Stimulated activated CD8-positive, alpha-beta memory T cell treated with anti-CD3 and anti-CD28 coated beads, Interleukin-15, amount 100 ng/mL, for 48 hours (primary cell): ENCODE measurements around the gene TRPC4.

Experiments
- DNase-seq, 2 donors: peaks; one replicate each; pipeline ENCODE4 v3.0.0-alpha.2; 2020; ENCODE audit warnings: low read depth in 2 of 2

Gene TRPC4

DNA sequence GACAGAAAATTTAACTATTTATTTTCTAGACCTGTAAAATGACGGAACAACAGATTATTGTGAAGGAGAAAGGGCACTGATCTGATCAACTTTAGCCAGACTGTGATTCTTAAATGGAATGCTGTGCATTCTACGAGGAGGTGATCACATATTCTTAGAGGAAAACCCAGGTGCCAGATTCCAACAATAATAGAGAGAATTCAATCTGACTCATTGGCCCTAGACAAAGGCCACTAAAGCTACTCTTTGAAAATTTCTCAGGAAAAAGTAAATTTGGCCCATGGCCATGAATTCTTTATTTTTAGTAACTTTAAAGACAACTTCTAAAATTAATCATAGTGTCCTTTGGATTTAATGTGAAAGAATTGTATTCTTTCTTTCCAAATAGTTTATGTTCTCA lies 212.4 kb downstream of the TRPC4 start:
- no peak for DNase-seq

DNA sequence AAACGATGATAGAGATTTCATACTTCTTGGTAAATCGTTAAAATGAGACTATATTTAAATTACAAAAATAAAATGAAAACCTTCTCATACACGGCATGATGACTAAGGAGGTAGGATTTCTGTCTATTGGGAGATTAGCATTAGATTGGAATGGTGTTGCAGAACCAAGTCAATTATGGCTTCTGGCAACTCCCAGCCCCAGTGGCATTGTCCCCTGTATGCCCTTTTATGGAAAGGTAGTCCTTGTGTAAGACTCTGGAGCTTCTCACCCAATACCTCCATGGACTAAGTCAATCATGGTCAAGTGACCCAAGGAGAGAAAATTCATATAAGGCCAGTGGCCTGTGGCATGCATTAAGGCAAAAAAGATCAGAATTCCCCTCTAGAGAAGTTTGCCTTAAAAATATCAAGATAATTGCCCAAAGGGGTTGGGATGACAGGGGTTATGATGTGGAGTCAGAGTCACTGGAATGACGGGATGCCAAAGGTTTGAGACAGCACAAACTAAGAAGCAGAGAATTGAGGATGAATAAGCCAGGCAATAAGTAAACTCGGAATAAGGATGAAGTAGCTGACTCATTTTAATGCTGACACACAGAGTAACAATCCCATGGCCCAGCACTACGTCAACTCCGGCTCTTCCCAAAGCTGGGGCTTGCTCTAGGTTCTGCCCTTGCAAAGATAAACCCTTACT lies 213.2 kb downstream of the TRPC4 start:
- DNase-seq: no peak

DNA sequence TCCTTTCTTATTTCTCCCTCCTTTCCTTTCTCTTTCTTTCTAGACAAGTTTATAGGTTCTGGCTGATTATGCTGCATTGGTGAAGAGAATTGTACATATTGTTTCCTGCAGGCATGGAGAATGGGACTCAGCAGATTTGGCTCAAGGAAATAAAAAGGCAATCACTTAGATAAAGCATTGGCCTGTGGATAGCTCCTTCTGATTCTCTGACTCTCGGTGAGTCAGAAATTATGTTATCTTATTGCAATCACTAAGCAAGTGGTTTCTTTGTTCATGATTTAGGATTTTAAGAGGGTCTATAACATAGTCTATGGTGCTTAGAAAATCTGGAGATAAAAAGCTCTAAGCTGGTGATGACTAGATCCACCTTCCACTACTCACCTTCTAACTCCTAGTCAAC lies 217.0 kb downstream of the TRPC4 start:
- DNase-seq: no peak

DNA sequence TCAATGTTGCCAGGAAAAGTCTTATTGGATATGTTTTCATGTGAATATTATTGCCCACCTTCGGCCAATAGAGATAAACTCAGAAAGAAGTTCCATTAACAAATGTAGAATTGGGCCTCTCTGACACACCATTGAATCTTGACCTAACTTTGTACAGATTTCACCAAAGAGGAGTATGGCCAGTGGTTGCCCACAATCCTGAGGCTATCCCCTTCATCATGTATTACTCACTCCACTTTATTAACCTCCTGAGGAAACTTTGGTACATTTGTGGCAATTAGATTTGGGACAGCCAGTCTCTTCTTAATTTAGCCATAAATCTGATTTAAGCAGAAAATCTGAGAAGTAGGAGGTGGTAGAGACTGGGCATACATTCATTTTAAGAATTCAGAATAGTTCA lies 217.7 kb downstream of the TRPC4 start:
- DNase-seq: no peak

DNA sequence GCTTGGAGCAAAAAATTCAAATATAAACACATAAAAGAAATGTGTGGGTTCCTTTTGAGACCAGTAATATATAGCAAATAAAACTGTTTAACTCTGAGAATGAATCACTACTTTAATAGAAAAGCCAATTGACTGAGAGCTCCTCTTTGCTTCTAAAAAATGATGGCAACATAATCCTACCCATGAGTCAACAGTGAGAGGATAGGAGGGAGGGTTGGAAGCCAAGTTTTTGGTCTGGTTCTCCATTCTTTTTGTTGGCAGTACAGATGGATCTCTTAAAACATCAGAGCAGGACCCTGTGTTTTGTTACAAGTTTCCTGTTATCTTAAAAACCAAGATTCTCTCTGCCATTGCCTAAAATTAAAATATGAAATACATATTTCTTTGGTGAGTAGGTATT lies 221.0 kb downstream of the TRPC4 start:
- no peak for DNase-seq

DNA sequence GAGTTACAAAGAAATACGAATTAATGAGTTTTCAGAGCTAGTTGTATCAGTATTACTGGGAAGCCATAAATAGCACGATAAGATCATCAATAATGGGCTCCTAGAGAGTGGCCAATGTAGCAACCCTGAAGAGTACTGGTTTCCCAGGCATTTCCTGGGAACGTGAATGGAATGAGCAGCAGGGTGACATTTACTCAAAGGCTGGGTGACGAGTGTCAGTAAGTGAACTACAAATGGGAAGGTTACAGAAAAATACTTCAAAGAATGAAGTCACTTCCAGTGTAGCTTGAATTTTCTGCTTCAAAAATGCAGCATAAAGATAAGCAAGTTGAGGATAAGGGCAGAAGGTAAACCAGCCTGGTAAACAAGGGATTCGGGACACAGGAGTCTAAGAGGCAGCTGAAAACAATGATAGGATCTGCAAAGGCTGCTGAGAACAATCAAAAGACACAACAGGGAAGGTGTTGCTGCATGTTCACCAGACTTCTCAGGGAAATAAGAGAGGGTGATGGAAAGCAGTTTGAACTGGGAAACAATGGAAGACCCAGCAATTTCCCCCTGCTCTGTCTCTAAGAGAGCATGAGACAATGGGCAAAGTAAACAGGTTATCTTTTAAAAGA lies 222.4 kb downstream of the TRPC4 start:
- no peak for DNase-seq

DNA sequence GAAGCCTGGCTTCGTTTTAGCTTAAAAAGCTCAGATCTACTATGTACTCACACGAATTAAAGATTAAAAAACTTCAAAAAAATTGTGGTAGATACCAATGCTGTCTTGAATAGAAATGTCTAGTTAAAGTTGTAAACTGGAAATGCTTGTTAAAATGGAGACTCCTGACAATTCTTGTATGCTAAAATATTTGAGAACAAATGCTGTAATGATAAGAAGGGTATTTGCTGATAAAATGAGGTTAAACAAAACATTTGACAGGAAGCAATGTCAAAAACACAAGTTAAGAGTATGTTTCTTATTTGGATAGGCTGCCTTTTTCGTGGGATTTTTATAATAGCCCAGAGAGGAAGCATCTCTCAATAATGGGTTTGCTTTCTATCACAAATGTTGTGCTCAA lies 223.0 kb downstream of the TRPC4 start:
- DNase-seq: no peak

DNA sequence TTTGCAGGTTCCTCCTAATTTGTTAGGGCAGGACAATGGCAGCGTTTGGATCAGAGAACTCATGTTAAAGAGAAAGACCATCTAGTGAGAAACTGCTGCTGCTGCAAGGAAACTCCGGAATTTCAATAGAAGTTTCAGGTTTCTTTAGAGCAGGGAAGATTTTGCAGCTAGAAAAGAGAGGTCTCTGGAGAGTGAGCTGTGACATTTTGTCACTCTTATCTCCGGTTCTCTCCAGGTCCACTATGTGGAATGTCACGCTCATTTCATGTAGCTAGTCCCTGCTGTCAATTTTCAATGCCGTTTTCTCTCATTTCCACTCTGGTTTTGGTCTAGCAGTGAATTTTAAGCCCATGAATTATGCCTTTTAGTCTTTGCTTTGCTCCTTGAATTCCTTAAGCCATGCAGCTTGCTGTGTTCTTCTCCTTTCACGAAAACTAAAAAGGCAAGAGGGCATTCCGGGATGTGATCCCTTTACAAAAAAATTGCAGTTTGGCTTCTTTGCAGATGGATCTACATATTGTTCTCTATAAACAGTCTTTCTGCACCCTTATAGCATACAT lies 224.3 kb downstream of the TRPC4 start:
- DNase-seq: no peak

DNA sequence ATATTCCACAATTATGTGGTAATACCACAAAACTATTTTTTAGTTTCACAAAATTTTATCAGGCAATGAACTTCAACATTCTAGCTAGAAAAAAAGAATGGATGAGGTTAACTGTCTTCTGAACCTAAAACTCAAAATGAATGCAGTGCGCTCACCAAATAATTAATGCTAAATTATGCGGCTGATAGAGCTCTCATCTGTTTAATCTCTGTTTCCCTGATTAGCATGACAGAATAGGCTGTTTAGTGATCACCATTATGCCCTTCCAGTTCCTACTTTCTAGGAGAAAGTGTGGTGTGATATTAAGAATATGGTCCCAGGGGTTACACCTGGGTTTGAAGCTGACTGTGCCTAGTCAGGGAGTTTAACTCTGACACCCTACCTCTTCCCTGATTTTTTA lies 228.2 kb downstream of the TRPC4 start:
- no peak for DNase-seq

DNA sequence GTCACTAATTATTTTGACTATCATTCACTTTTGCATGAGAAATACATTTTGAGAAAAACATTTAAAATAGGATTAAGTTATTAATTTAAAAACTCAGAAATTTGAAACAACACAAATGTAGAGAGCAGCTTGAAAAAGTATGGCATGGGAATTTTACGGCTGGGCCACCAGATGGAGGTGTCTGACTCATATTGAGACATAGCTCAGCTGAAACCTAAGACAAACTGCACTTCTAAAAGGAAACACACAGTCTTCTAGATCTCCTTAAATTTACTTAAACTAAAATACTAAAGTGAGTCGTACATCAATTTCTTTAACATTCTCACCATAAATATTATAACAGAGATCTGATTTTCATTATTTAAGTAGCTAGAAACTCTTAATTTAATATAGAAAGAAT lies 229.1 kb downstream of the TRPC4 start:
- no peak for DNase-seq

DNA sequence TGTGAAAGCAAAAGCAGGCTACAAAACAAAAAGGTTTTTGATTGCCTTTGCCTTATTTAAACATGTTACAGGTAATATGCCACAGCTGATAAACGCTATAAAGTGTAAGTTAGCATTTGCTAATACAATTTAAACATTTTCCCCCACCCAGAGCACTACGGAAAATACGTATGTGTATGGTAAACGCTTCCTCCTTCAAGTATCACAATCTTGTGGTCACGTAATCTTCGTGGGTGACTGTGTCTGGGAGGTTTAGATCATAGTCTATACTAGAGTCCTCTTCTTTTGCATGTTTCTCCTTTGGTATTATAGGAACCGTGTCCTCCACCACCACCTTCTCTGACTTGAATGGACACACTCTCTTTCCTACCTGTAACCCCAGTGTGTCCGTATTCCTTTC lies 232.9 kb downstream of the TRPC4 start:
- DNase-seq: no peak

DNA sequence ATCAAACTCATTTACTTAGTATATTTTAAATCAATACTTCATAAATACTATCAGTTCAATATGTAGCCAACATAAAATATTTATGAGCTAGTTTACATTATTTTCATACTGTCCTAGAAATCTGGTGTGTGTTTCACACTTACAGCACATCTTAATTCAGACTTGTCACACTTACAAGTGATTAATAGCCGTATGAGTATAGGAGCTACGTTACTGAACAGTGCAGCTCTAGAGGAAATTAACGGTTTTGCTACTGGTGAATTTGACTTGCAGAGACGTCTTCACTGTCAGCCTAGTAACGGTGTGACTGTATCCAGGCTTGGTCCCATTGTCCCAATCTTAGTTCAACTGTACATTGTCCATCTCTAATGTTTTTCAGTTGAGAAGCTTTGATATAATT lies 237.3 kb downstream of the TRPC4 start:
- DNase-seq: no peak

DNA sequence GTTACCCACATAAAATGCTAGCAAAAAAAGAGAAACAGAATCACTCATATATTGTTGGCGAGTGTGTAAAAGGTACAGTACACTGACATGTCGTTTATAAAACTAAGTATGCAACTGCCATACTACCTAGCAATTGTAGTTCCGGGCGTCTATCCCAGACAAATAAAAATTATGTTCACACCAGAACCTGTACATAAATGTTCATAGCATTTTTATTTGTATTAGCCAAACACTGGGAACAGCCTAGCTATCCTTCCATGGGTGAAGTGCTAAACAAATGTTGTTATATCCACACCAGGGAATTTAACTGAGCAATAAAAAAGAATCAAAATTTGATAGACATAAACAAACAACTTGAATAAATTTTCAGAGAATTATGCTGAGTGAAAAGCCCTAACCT lies 242.1 kb downstream of the TRPC4 start:
- no peak for DNase-seq

DNA sequence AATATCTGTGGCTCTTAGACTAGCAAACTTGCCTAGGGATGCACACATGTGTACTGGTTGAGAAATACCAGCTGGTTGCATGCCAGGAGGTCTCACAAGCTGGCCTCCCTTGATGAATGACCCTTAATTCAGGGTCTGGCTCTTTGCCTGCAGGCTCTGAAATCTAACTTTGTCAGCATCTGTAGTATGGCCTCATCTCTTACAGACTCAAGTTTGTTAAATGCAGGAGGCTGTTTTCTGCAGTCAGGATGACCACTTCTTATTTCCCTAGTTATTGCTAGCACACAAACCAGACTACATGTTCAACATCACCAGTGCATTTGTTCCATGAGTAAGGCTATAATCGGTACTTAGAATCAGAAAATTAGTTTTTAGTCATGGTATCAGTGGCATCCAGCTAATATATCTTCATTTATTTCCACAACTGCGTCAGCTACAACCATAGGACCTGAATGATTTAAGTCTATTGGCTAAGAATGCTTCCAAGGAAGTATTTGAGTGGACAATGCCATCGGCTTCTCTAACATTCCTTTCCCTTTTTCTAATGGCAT lies 247.7 kb downstream of the TRPC4 start:
- DNase-seq: no peak

DNA sequence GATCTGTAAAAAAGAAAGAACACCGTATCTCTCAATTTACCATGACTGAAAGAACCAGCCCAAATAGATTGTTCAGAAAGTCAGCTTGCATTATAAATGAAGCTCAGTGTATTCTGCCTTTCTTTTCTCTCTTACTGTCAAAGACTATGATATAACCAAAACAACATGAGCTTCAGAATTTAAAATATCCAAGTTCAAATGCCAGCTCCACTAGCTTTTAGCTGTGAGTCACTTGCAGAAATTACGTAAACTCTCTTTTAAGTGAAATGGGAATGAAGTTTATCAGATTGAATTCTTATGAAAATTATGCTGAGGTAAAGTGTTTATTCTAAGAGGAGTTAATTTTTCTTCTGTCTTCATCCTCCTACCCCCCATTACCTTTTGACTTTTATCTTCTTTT lies 251.0 kb downstream of the TRPC4 start:
- no peak for DNase-seq

DNA sequence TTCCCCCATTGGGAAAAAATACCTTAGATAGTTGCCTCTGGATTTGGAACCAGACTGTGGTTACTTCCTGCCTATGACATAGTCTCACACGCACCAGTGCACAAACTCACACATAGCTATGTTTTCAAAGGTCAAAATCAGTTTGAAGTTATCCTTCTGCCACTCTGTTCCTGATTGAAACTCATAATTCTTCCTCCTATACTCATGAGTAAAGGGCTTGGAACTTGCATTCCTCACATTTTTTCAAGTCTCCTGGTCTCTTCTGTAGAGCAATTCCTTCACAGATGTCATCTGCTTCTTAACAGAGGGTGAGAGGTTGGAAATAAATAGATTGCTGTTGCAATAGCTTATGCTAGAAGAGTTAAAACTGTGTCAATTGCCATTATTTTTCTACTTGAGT lies 252.4 kb downstream of the TRPC4 start:
- no peak for DNase-seq

DNA sequence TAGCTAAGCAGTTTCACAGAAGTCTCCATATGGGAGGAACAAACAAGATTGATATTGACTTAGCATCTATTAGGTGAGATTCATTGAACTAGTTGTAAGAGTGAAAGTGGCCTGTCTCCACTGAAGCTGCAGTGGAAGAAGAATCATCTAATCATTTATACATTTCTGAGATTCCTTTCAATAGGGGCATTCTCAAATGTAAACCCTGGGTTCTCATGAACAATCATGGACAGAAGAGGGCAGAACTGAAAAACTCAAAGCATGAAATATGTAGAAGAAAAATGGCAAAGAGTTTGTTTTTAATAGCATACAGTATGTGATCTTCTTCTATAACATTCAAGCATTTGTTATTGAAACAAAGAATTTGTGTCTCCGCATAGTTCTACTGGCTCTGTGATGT lies 253.4 kb downstream of the TRPC4 start:
- no peak for DNase-seq

DNA sequence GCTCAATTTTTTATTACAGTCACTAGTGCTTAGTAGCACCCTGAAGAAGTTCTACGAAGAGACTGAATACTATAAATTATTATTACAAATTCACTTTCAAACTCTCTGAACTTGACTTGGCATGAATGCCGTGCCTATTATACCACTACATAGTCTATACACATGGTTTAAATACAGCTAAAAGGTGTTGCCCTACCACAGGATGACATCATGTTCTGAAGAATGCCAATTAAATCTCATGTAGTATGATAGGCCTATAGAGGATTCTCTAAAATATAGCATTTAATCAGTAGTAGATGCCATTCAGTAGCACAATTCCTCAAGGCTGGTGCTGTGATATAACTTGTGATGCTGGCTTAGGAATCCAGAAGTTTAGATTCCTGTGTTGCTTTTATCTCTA lies 254.3 kb downstream of the TRPC4 start:
- DNase-seq: no peak

DNA sequence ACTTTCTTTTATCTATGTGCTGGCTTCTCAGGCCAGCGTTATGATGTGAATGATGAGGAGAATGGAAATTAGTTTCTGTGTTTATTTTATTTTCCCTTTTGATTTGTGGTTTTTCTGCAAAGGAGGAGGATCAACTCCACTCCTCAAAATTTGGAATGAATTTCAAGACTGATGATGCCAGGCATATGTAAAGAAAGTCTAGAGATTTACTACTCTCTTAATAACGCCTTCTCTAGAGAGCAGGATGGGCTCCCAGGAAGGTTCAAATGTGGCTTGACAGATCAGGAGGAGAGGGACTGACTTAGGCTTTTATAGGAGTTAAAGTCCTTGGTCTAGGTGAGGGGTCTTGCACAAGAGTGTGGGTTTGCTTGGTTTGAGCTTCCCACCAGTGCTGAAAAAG lies 255.9 kb downstream of the TRPC4 start:
- DNase-seq: no peak

DNA sequence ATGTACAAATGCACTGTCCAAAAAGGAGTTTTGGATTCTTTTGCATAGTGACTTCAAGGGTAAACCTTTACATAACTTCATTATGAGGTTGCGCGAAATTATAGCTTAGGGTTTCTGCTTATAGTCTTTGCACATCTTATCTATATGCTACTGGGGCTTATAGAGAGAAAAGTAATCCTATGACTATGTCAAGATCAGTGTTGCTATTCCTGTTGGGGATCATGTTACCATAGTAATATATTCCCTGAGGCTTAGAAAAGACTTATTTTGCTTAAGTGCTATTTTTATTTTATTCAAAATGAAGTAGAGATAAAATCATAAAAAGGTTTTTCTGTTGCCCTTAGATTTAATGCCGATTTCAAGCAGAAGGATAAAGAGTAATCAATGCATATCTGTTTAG lies 256.3 kb downstream of the TRPC4 start:
- no peak for DNase-seq

DNA sequence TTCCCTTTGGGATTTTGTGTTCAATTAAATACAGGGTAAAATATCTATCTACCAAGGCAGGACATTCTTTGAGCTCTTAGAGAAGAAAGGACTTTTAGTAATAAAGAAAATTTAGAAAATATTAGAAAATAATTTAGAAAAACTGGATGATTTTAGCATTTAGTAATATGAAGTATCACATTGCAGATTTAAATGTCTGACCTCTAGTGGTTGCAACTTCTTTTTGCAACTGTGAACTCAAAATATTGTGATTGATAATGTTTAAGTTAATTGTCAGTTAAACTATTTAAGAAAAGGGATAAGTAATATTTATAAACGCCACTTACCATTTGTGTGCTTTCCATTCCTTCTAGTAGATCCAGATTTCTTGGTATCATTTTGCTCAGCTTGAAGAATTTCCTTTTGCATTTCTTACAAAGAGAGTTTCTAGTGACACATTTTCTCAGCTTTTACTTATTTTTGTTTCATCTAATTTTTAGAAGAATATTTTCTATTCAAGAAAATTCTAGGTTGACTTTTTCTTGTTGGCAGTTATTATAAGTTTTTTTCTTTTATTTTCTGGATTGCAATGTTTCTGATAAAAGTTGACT lies 260.7 kb downstream of the TRPC4 start:
- no peak for DNase-seq

DNA sequence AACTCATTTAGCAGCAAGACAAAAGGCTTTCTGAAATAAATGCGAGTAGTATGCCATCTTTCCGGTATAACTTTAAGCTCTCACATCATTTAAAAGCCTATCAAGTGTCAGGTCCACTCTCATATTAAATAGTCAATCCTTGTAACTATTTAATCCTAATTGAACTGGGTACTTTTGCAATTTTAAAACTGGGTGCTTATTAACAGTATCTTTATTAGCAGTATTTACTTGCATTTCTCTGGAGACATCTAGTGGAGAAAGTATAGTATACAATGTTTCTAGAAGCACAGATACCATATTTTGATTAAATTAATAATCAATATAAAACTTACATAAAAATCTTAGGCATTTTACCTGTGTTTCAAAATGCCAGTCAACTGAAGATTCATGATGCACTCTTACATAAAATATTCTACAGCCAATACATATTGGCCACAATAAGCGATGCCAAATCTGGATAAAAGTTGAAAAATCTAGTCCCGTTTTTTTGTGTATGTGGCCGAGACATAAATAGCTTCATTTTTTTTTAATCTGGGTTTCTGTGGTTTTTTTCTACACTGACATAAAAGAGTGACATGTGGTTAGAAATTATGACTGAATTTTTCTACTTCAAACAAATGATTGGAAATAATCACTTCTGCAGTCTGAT lies 266.7 kb downstream of the TRPC4 start:
- DNase-seq: no peak
